ENCODE data around the gene CD300LF. TPM values are rescaled to one million over a fixed set of nuclear protein-coding genes. Genes with fewer than 3 reads are reported as not detected.

CD300LF gene
- total RNA-seq, 2 donors from 2014 or later = not detected

DNA sequence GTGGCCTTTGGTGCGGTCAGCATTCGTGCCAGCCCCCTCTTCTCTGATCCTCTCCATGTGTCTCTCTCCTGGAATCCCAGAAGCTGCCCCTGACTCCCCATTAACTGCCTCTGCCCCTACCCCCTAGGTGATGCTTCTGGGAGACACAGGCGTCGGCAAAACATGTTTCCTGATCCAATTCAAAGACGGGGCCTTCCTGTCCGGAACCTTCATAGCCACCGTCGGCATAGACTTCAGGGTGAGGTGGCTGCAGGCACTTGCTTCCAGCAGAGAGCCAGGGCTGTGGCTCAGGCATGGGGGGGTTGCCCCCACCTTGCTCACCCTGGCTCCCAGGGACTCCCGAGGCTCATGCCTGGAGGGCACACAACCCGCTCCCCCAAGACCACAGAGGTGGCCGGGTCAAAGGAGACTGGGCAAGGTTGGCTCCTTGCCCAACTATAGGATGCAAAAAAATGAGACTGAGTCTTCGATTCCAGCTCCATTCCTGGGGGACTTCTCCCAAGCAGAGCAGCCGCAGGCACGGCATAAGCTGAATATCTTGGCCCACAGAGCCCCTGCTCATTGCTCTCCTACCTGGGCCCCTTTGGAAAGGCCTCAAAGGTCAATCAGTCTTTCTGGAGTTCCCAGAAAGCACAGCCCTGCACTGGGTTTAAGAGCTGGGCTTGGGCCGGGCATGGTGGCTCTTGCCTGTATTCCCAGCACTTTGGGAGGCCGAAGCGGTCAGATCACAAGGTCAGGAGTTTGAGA lies 28.1 kb upstream of the CD300LF start:
- H3K4me3 Mint-ChIP-seq = peak overlapping the region; percentile 62
- peak overlapping the region; percentile 43 for H3K27ac Mint-ChIP-seq
- H3K4me1 Mint-ChIP-seq = peaks cover 46% of the 10 kb centered on the region
- H3K36me3 Mint-ChIP-seq (ENCODE audit: low read depth) = no peaks in the 10 kb centered on the region
- no peaks in the 10 kb centered on the region for H3K9me3 Mint-ChIP-seq
- ATAC-seq (replicated peaks) = no peak
- H3K27me3 Mint-ChIP-seq = no peaks in the 10 kb centered on the region

- ATAC-seq (replicated peaks) = no peak
- Mint-ChIP-seq H3K36me3 (ENCODE audit: low read depth) (no peaks in the 10 kb centered on the region), H3K9me3 (no peaks in the 10 kb centered on the region), H3K27me3 (no peaks in the 10 kb centered on the region), H3K4me1 (peaks cover 46% of the 10 kb centered on the region), H3K4me3 (peak overlapping the region; percentile 62), H3K27ac (peak overlapping the region; percentile 43)
Measured at GRCh38 chr17:74740173-74740572, 27.4 kb upstream of the CD300LF start.

GRCh38 chr17:74739227-74739831 lies 26.6 kb upstream of the CD300LF start:
- no peaks in the 10 kb centered on the region for H3K36me3 Mint-ChIP-seq (ENCODE audit: low read depth)
- H3K27me3 Mint-ChIP-seq = no peaks in the 10 kb centered on the region
- H3K4me1 Mint-ChIP-seq = peaks cover 40% of the 10 kb centered on the region
- H3K9me3 Mint-ChIP-seq = no peaks in the 10 kb centered on the region
- H3K27ac Mint-ChIP-seq = peak overlapping the region; percentile 1
- ATAC-seq (replicated peaks) = no peak
- H3K4me3 Mint-ChIP-seq = peak overlapping the region; percentile 82

DNA sequence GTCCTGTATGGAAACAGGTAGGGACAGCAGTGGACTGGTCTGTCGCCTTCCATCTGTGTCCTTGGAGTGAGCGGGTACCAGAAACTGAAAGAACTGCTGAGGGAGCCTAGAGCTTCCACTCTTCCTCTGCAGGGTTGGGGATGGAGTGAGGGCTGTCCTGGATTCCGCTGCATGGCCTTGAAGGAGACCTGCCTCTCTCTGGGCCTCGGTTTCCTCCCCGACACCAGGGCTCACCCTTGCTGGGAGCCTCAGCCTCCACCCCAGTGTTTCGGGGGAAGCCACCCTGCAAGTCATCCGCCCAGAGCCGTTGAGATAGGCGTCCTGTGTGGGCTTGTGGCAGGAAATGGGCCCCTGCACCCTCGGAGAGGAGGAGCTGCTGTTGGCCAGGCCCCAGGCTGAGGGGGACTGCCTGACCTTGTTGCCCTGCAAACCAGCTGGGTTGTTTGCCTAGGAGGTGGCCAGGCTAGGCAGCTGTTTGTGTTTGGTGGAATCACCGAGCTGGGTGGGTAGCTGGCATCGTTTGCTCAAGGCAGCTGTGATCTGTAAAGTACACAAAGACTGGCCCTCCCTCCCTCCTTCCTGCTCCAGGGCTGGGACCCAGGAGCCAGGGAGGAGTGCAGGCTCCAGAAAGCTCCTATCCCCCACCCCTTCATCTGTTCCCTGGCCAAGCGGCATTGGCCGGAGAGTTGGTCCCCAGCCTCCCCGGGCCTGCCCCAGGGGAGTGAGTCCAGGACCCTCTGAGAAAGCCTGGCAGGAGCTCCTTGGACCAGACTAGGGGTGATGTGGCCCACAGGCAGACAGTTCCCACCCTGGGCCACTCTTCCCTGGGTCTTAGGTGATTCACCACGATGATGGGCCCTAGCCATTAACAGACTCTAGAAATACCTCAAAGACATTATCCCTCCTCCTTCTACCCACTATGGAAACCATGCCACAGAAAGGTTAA lies 25.6 kb upstream of the CD300LF start:
- peak overlapping the region; percentile 82 for H3K4me3 Mint-ChIP-seq
- H3K27me3 Mint-ChIP-seq = no peaks in the 10 kb centered on the region
- H3K36me3 Mint-ChIP-seq (ENCODE audit: low read depth) = no peaks in the 10 kb centered on the region
- peak overlapping the region; percentile 56 for H3K27ac Mint-ChIP-seq
- peak; percentile 90 for ATAC-seq (replicated peaks)
- H3K4me1 Mint-ChIP-seq = peaks cover 31% of the 10 kb centered on the region
- no peaks in the 10 kb centered on the region for H3K9me3 Mint-ChIP-seq

- H3K36me3 Mint-ChIP-seq (ENCODE audit: low read depth) = no peaks in the 10 kb centered on the region
- H3K4me1 Mint-ChIP-seq = peaks cover 26% of the 10 kb centered on the region
- no peaks in the 10 kb centered on the region for H3K9me3 Mint-ChIP-seq
- no peaks in the 10 kb centered on the region for H3K27me3 Mint-ChIP-seq
- peak overlapping the region; percentile 82 for H3K4me3 Mint-ChIP-seq
- peak overlapping the region; percentile 56 for H3K27ac Mint-ChIP-seq
- ATAC-seq (replicated peaks) = peak; percentile 18
Measured at GRCh38 chr17:74737299-74738050, 24.8 kb upstream of the CD300LF start.

- H3K36me3 Mint-ChIP-seq (ENCODE audit: low read depth) = no peaks in the 10 kb centered on the region
- H3K4me3 Mint-ChIP-seq = peak within 1 kb of the TSS; percentile 82
- H3K9me3 Mint-ChIP-seq = no peaks in the 10 kb centered on the region
- peak within 1 kb of the TSS; percentile 56 for H3K27ac Mint-ChIP-seq
- H3K27me3 Mint-ChIP-seq = no peaks in the 10 kb centered on the region
- peaks cover 21% of the 10 kb centered on the region for H3K4me1 Mint-ChIP-seq
- peak; percentile 8 for ATAC-seq (replicated peaks)
Measured at GRCh38 chr17:74736513-74737298, 24.0 kb upstream of the CD300LF start, which contains the start of gene RAB37. Gene RAB37 (plus strand): TSS chr17:74737256. CDS start chr17:74737273, 17 bp downstream.

DNA sequence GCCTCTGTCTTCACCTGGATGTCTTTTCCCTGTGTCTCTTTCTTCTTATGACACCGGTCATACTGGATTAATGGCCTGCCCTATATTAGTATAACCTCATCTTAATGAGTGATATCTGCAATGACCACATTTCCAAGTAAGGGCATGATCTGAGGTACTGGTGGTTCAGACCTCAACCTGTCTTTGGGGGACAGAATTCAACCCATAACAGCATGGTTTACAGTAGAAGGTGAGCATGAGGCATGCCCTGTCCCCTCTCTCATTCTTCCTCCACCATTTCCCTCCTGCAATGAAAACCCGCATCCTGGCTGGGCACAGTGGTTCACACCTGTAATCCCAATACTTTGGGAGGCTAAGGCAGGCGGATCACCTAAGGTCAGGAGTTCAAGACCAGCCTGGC lies 21.5 kb upstream of the CD300LF start:
- Mint-ChIP-seq H3K27ac (no peak overlapping the region), H3K27me3 (no peaks in the 10 kb centered on the region), H3K4me1 (peaks cover 11% of the 10 kb centered on the region), H3K36me3 (ENCODE audit: low read depth) (no peaks in the 10 kb centered on the region), H3K4me3 (no peak overlapping the region), H3K9me3 (no peaks in the 10 kb centered on the region)
- ATAC-seq (replicated peaks) = no peak

- no peak for ATAC-seq (replicated peaks)
- H3K27me3 Mint-ChIP-seq = no peaks in the 10 kb centered on the region
- H3K4me3 Mint-ChIP-seq = no peak overlapping the region
- H3K27ac Mint-ChIP-seq = no peak overlapping the region
- H3K36me3 Mint-ChIP-seq (ENCODE audit: low read depth) = no peaks in the 10 kb centered on the region
- H3K4me1 Mint-ChIP-seq = peaks cover 4% of the 10 kb centered on the region
- H3K9me3 Mint-ChIP-seq = no peaks in the 10 kb centered on the region
Measured at GRCh38 chr17:74733365-74734122, 20.8 kb upstream of the CD300LF start.

DNA sequence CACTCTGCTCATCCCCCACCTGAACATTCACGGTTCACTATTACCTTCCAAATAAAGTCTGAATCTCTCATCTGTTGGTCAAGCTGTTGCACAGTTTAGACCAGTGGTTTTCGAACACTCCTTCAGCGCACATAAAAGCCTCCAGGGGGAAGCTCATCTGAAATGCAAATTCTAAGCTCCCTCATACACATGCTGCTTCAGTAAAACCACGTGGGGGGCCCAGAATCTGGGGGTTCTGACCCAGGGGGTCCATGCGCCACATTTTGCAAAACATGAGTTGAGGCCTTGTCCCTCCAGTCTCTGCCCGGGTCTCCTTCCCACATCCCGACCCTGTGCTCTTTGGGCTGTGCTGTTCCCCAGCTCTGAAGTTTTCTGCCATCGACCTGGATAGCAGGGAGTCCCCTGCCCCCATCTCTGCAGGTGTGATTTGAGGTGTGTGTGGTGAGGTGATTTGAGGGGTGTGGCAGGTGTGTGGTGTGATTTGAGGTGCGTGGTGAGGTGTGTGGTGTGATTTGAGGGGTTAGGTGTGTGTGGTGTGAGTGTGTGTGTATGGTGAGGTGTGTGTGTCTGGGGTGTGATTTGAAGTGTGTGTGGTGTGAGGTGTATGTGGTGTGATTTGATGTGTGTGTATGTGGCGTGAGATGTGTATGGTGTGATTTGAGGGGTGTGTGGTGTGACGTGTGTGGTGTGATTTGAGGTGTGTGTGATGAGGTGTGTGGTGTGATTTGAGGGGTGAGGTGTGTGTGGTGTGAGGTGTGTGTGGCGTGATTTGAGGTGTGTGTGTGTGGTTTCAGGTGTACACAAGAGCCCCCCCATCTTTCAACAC lies 19.5 kb upstream of the CD300LF start:
- Mint-ChIP-seq H3K4me3 (no peak overlapping the region), H3K27me3 (no peaks in the 10 kb centered on the region), H3K27ac (no peak overlapping the region), H3K4me1 (peaks cover 4% of the 10 kb centered on the region), H3K9me3 (no peaks in the 10 kb centered on the region), H3K36me3 (ENCODE audit: low read depth) (no peaks in the 10 kb centered on the region)
- ATAC-seq (replicated peaks) = no peak

DNA sequence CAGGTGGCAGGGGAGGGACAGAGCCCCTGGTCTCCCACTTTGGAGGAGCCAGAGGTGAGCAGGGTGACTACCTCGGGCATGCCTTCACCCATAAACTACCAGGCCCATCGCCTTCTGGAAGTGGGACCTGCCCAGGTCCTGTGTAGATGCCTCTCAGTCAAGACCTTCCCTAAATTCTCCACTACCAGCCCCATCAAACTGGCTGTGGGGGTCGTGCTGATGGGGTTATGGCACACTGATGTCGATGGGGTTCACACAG lies 18.6 kb upstream of the CD300LF start:
- Mint-ChIP-seq H3K4me3 (no peak overlapping the region), H3K36me3 (ENCODE audit: low read depth) (no peaks in the 10 kb centered on the region), H3K9me3 (no peaks in the 10 kb centered on the region), H3K27me3 (no peaks in the 10 kb centered on the region), H3K27ac (no peak overlapping the region), H3K4me1 (peaks cover 1% of the 10 kb centered on the region)
- ATAC-seq (replicated peaks) = no peak

DNA sequence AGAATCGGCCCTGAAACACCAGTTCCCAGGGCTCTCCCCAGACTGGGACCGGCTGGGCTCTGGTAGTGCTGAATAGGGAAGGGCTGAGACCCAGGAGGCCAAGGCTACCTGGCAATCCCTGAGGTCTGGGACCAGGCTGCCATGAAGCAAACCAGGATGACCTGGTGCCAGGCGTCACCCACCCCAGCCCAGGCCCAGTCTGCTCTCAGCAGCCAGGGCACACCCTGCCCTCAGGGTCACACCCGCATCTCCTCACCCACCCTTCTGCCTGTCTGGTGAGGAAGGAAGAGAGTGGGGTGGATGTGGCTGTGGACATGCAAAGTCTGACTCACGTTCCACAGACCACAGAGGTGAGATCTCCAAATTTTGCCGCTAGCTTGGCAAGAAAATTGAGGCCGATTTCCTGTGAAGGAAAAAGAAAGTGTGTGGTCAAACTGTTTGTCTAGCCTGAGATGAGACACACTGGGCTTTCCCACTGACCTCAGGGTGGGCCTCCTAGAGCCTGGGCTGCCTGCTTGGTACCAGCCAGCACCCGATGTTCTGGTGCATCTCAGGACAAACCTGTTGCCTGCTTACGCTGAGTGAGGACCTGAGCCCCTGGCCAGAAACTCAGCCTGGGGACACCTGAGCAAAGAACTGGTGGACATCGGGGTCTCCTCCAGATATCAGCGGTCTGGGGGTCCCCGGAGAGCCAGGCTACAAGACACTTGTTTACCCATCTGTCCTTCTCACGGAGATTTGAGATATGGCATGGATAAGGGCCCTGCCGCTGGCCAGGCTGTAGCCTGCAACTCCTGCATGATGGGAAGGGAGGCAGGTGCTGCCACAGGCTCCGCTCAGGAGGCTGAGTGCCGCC lies 18.0 kb upstream of the CD300LF start:
- H3K27me3 Mint-ChIP-seq = no peaks in the 10 kb centered on the region
- no peaks in the 10 kb centered on the region for H3K4me1 Mint-ChIP-seq

GRCh38 chr17:74729866-74730265 lies 17.1 kb upstream of the CD300LF start:
- no peaks in the 10 kb centered on the region for H3K4me1 Mint-ChIP-seq

More for the DNA sequence above, 18.0 kb upstream of the CD300LF start:
- Mint-ChIP-seq H3K4me3 (no peak overlapping the region), H3K27ac (no peak overlapping the region), H3K9me3 (no peaks in the 10 kb centered on the region), H3K36me3 (ENCODE audit: low read depth) (no peaks in the 10 kb centered on the region)
- ATAC-seq (replicated peaks) = peak; percentile 92

More at GRCh38 chr17:74729866-74730265, 17.1 kb upstream of the CD300LF start:
- no peak for ATAC-seq (replicated peaks)
- H3K36me3 Mint-ChIP-seq (ENCODE audit: low read depth) = no peaks in the 10 kb centered on the region
- H3K27me3 Mint-ChIP-seq = no peaks in the 10 kb centered on the region
- H3K9me3 Mint-ChIP-seq = no peaks in the 10 kb centered on the region
- no peak overlapping the region for H3K27ac Mint-ChIP-seq
- no peak overlapping the region for H3K4me3 Mint-ChIP-seq
